HG03521 (cell line): Measurements from ENCODE around the gene SLC25A22.

Experiments
- ATAC-seq: cut with Tn5 transposase; IDR thresholded peaks from one replicate; pipeline ENCODE4 v1.9.1; 2021; ENCODE audit warnings: mild to moderate bottlenecking, moderate library complexity; ENCODE audit not compliant: unreplicated experiment

The SLC25A22 gene

DNA sequence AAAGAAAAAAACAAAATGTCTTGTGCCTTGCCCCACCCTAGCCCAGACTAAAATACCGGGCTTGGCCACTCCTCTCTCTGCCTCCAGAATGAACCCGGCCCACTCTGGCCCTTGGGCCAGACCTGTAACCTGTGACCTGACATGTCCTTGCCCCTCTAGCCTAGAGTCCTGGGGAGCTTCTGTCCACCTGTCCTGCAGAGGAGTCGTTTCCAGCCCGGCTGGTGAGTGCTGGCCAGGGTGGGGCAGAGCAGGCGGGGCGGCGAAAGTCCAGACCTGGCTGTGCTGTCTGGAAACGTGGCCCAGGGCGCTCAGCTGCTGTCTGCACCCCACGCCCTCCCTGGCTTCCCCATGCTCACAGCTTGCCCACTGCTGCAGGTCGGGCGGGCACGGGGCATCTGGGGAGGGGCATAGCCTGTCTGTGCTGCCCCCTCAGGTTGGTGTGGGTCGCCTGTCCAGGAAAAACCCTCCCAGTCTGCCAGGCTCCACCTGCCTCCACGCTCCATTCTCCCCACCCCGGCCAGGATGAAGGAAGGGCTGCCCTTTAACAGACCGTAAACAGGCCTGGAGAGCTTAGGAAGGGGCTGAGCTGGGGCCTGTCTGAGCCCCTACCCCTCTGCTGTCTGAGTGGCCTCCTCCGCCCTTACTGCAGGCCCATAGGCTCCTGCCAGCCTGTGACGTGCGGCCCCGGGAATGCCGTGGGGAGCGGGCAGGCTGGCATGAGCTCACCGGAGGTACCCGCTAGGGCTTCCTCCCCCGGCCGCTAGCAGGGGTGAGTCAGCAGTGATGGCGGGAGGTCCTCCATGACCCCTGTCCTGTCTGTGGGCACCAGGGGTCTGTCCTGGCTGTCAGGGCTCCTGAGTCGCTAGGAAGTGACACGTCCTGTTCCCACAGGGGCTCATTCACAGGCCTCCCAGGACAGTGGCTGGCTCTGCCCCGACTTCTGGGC lies 36.6 kb upstream of the SLC25A22 start:
- no peak for ATAC-seq

DNA sequence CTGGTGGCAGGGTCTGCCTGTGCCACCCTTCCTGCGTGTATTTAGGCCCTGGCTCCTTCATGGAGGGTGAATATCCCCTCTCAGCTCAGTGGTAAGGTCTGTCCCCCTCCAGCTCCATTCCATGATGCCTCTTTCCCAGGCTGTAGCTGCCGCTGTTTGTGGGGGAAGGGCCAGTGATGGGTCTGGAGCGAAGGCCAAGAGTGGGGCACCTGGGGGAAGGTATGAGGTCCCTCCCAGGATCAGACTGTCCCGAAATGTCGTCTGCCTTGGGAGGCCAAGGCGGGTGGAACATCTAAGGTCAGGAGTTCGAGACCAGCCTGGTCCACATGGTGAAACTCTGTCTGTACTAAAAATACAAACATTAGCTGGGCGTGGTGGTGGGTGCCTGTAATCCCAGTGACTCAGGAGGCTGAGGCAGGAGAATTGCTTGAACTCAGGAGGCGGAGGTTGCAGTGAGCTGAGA lies 35.8 kb upstream of the SLC25A22 start:
- no peak for ATAC-seq

DNA sequence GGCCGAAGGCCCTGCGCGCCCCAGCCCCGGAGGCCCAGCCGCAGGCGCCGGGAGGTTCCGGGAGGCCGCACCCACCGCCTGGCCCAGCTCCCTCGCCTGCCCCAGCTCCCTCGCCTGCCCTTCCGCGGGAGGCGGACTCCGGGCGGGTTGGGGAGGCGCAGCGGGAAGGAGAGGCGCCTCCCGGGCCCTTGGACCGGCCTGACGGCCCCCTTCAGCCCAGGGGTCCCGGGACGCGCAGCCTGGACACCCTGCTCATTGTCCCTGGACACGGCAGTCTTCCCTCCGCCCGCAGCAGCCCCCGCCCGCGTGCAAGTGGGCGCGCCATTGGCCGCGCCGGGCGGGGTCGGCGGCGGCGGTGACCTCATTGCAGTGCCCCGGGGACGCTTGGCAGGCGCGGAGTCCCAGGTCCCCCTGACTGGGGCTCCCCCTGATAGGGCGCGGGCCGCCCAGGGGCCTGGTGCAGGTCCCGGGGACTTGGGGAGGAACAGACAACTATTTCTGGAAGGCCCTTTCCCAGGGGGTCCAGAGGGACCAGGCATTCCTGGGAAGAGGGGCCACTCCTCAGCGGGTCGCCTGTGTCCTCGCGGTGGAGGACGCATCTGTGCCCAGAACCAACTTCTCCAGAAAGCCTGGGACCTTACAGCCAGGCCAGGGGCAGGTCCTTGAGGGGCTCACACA lies 35.2 kb upstream of the SLC25A22 start:
- ATAC-seq: no peak

- no peak for ATAC-seq
Observed at GRCh38 chr11:832529-833113, 34.5 kb upstream of the SLC25A22 start, which contains the start of gene CD151. TSS of gene CD151 (plus strand) at chr11:832952. CDS start at chr11:836070, 3,118 bp downstream.

GRCh38 chr11:831961-832528 lies 34.0 kb upstream of the SLC25A22 start:
- no peak for ATAC-seq

DNA sequence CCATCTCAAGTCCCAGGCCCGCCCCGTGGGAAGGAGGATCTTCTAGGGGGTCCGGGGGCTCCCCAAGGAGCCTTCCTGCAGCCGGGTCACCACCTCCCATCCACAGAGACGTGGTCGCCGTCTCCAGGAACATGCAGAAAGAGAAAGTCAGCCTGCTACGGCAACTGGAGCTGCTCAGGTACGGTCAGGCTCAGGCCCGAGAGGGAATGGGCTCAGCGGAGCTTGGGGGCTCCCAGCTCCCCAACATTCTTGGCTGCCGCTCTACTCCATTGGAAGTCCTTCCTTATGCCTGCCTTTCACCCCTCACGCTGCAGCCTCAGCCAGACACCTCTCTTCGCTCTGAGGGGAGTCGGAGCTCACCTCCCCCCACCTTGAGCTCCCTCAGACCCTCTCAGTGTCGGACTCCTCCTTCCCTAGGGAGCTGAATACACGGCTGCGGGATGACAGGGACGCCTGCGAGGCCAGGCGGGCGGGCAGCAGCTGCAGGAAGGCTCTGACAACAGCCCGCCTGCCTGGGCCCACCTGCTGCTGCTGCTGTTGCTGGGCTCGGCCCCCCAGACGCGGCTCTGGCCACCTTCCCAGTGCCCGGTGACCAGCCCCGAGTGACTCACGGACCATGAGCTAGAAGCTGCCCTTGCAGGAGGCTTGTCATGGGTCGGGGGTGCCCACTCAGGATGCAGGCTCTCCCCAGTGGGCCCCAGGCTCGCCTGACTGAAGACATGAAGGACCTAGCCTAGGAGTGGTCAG lies 33.2 kb upstream of the SLC25A22 start:
- ATAC-seq: no peak

- peak; percentile 29 for ATAC-seq
Observed at GRCh38 chr11:830295-831117, 32.4 kb upstream of the SLC25A22 start.

DNA sequence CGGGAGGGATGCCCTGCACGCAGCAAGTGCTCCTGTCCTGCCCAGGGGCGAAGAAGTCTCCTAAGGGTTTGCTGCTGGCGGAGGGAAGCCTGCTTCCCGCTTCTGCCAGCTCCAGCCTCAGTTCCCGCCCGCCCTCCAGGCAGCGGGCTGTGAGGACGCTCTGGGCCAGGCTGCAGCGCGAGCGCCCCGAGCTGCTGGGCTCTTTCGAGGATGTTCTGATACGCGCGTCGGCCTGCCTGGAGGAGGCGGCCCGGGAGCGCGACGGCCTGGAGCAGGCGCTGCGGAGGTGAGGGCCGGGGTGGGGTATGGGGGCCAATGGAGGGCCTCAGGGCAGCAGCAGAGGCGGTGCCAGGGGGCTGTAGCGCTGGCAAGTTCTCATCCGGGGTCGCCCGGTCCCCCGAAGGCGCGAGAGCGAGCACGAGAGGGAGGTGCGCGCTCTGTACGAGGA lies 31.8 kb upstream of the SLC25A22 start:
- no peak for ATAC-seq

GRCh38 chr11:829176-829846 lies 31.2 kb upstream of the SLC25A22 start:
- ATAC-seq: no peak

DNA sequence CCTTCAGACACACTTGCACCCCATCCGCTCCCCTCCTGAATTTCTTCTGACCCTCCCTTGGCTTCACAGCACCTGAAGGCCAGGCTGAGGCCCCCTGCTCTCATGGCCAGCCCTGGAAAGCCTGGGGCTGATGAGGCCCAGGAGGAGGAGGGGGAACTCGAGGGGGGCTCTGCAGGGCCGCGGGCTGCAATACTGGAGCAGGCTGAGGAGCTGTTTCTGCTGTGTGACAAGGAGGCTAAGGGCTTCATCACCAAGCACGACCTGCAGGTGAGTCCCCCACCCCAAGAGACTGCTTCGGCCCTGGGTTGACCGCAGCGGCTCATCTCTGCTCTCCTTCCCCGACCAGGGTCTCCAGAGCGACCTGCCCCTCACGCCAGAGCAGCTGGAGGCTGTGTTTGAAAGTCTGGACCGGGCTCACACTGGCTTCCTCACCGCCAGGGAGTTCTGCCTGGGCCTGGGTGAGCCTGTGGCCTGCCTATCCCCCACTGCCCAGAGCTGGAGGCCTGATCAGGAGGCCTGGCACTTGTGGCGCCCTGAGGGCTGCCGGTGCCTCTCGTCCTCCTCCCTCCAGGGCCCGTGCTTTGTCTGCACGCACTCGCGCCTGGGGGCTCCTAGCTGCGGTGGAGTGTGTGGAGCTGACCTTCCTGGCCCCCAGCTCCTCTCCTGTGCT lies 30.6 kb upstream of the SLC25A22 start:
- ATAC-seq: no peak

- no peak for ATAC-seq
Observed at GRCh38 chr11:827897-828192, 29.8 kb upstream of the SLC25A22 start, which contains the start of gene CRACR2B. TSS of gene CRACR2B (plus strand) at chr11:827919. CDS start at chr11:828608, 689 bp downstream.

- ATAC-seq: no peak
Observed at GRCh38 chr11:827146-827896, 29.2 kb upstream of the SLC25A22 start.

- ATAC-seq: no peak
Observed at GRCh38 chr11:826836-827145, 28.7 kb upstream of the SLC25A22 start.

DNA sequence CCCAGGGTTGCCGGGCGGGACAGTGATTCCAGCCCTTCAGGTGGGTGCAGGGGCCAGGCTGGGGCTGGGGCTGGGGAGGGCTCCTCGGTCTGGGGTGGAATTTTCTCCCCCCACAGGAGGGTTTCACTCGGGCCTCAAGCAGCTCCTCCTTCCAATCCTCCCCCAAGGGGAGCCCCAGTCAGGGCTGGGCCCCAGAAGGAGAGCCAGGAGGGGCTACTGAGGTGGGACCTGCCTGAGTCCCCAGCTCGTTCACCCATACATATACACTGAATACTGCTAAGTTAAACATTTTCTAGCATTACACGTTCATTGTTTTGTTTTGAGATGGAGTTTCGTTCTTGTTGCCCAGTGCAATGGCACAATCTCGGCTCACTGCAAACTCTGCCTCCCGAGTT lies 28.1 kb upstream of the SLC25A22 start:
- ATAC-seq: no peak

- no peak for ATAC-seq
Observed at GRCh38 chr11:825366-826226, 27.5 kb upstream of the SLC25A22 start.

DNA sequence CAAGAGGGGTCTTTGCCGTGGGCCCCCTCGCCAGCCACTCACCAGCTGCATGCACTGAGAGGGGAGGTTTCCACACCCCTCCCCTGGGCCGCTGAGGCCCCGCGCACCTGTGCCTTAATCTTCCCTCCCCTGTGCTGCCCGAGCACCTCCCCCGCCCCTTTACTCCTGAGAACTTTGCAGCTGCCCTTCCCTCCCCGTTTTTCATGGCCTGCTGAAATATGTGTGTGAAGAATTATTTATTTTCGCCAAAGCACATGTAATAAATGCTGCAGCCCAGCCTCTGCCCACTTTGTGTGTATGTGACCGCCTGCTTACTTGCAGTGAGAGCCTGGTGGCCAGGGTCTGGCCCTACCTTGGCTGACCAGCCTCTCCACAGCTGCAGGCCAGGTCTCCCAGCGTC lies 26.9 kb upstream of the SLC25A22 start:
- no peak for ATAC-seq

DNA sequence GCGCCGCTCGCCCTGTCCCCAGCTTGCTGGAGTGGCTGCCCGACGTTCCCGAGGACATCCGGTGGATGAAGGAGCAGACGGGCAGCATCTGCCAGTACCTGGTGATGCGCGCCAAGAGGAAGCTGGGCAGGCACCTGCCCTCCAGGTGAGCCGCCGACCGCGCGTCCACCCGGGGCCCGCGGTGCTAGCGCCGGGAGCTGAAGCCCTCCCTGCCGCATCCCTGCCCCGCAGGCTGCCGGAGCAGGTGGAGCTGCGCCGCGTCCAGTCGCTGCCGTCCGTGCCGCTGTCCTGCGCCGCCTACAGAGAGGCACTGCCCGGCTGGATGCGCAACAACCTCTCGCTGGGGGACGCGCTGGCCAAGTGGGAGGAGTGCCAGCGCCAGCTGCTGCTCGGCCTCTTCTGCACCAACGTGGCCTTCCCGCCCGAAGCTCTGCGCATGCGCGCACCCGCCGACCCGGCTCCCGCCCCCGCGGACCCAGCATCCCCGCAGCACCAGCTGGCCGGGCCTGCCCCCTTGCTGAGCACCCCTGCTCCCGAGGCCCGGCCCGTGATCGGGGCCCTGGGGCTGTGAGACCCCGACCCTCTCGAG lies 26.3 kb upstream of the SLC25A22 start:
- ATAC-seq: no peak
